Measurements from ENCODE around the gene KRT222.

Gene KRT222

DNA sequence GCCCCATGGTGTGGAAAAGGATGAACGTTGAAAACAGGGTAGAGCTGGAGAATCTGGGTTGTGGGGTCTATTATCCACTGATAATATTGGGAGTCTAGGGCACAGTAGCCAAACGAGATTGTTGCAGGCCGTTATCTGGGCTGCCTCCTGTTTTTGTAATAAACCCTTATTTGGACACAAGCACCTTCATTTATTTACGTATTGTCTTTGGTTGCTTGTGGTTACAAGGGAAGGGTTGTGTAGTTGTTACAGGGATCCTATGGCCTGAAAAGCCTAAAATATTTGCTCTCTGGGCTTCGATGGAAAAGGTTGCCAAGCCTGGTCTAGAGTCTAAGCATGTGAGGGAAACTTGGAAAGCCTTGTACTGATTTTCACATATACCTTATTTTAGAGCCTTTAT lies 13.0 kb downstream of the KRT222 start:
- no peak for DNase-seq

DNA sequence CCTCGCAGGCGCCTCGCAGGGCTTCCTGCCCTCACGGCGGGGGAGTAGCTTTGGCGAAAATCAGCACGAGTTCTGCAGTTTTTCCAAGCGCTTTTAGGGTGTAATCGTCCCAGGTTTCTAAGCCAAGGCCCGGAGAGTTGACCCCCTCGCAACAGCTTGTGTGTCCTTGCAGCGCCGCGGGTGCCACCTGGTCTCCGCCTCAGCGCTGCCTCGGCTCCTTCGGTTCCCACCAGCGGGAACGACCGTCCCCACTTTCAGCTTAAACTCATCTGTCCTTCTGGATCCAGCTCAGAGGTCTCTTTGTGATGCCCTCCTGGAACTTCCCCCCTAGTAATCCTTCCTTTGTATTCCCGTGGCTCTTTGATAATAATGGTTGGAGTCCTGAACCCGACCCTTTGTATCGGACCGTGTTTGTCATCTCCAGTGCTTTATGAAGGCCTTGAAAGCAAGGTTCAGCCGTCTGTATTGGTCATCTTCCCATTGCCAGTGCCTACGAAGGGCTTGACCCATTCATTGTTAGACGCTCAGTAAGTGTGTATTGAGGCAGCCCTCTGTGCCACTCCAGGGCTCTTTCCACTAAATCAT lies 16.5 kb downstream of the KRT222 start:
- DNase-seq = no peak

DNA sequence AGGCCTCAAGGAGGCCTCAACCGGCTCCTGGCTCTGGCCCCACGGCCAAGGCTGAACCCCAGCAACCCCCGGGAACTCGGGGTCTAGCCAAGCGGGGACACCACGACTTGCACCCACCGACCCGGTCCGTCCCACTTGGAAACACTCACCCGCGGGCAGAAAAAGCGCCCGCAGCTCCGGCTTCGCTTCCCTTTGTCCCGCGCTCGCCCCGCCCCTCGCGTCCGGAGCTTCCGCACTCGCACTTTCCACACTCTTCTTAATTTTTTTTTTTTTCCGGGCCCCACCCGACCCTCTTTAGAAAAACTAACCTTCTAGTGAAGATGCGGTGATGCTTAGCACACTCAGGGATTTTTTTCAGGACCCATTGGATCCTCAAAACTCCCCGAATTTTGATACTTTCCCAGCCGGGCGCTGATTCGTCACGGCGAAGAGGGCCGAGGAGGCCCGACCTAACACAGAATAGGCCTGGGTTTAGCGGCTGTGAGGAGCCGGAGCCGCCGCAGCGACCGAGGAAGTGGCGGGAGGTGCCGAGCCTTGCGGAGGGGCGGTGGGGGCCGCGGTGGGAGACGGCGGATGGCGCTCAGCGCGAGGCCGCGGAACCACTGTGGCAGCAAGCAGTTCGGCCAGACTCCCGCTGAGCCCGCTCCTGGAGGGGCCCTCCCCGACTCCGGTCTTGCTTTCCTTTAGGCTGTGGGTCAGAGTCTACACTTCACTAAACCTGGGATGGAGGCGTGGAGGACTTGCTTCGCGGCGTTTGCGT lies 17.2 kb downstream of the KRT222 start, which contains the start of gene SMARCE1:
TSS of gene SMARCE1 (minus strand) at position 195 of the 760 bp plus-strand sequence. CDS start 2,016 bp downstream, outside the sequence.
- peak; percentile 78 for DNase-seq

DNA sequence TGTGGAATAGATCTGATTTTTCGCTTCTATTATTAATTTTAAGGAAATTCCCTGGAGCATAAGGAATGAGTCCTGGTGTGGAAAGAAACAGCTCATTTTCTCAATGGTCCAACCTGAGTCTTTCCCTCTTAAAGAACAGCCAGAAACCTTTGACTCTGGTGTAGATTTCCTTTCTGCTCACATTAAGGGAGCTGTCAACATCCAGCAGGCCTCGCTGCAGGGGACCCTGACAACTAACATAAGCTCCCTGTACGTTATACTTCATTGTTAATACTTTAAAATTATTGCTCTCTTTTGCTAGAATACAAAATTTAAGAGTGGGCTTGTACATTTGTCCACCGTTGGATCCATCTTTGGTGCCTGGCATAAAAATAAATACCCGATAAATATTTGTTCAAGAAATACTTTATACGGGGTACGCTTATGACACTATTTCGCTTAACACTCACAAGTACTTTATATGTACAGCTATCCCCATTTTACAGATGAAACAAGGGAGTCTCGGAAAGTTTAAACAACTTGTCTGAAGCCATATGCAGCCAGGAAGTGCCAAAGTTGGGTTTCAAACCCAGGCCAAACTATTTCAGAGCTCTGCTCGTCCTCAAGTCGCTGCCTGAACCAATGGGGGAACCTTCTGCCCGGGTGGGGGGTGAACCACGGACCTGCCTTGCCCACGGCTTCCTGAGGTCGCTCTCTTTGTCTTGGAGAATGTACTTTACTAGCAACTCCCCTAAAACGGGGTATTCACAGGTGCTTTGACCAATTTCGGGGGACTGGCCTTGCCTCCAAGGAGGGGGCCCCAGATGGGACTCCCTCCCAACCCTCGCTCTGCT lies 18.0 kb downstream of the KRT222 start:
- DNase-seq = peak; percentile 61

DNA sequence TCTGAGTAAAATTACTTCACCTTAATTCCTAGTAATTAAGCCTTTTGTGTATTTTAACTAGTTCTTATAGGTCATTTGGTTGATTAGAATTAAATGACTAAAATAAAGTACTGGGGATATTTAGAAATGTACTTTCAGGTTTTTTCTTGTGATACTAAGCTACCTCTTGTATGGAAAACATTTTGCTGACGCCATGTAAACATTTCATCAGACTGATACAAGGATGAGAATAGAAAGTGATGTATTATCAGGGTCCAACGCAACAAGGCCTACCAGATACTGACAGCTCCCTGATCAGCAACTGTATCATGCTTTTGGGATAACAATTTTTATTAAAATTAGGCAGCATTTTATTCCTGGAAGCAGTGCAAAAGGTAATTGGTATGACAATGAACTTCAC lies 19.0 kb downstream of the KRT222 start:
- no peak for DNase-seq

DNA sequence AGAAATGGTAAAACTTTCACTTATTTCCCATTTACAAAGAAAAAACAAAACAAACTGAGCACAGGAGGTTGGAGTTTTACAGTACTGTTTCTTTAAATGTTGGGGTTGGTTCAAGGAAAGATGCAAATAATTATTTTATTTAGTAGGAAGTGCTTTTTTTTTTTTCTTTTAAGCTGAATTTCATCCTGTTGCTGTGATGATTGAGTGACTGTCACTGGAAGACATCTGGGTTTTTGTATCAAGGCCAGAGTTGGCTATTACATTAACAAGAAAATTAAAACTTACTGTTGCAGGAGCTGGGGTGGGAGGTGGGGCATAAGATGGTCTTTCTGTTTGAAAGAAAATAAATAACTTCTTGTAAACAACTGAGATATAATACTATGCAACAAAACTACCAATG lies 19.7 kb downstream of the KRT222 start:
- no peak for DNase-seq

DNA sequence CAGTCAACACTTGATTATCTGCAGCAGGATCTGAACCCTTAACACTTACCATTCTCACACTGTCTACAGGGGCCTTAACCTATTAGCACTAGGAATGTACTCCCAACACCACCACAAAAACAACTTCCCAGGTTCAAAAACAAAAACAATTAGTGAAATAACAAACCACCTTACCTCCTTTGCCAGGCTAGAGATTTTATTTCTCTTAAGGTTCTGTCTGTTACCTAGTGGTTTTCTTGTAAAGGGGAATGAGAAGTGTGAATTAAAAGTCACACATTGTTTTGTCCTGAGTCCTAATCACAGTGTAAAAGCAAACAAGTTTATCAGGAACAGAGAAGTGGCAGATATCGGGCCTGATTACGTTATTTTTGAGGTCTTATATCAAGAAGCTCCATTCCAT lies 27.0 kb downstream of the KRT222 start:
- no peak for DNase-seq

DNA sequence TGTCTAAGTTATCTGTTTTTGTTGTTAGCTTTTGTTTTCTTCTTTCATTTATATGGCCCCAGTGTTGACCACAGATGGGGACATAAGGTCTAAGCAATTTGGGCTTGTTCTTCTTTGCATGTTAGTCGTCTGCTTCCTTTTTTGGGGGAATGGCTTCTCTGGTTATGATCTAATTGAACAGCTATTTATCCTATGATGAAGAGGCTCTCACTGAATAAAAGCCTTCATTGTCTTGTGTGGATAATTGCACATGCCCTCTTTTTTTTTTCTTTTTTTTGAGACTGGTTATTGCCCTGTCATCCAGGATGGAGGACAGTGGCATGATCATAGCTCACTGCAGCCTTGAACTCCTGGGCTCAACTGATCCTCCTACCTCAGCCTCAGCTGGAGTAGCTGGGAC lies 31.1 kb downstream of the KRT222 start:
- DNase-seq = no peak

DNA sequence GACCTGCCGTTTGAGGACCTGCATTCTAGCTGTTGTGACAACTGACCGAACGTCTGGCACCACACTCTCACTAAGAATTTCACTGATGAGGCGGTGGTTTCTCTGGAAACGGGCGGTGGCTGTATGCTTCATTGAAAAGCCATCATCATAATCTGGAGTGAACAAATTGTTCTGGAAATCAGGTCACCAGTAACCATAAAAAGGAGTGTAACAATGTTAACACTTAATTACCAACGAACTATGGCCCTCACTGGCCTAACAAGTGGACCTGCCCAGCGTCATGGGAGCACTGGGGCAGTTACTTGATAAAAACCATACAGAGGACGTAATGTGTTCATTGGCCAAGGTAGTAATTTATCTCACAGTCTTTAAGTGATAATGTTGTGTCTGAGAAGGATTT lies 32.8 kb downstream of the KRT222 start:
- no peak for DNase-seq

DNA sequence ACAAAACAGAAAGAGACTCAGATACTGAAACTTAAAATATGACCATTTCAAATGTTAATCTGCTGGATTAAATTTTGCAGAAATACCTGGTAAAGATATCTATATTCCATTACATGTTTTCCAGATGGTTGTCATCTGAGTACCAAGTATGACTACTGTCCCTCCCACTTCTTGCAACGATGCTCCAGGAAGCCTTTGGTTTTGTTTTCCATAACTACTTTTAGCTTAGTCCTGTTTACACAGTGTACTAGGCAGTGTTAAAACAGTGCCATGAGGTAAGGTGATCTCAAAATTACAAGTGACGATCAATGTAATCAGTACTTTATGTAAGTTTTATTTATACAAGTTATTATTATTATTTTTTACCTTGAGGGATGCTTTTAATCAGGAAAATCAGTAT lies 35.1 kb downstream of the KRT222 start:
- no peak for DNase-seq

DNA sequence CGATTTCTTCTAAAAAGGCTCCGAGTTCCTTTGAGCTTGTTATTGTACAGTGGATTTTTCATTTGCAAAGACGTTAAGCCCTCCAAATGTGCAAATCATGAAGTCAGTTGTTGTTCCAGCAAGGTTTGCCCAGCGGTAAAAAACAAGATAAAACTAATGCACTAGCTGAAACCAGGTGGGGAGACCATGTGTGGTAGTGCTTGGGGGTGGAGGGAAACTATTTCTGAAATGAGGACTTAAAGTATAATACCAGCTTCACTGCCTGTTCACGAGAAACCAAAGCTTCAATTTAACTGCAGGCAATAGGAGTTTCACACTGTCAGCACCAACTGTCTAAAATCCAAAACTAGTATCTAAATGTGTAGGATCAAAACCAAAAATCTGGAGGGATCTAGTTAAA lies 39.7 kb downstream of the KRT222 start:
- DNase-seq = no peak

DNA sequence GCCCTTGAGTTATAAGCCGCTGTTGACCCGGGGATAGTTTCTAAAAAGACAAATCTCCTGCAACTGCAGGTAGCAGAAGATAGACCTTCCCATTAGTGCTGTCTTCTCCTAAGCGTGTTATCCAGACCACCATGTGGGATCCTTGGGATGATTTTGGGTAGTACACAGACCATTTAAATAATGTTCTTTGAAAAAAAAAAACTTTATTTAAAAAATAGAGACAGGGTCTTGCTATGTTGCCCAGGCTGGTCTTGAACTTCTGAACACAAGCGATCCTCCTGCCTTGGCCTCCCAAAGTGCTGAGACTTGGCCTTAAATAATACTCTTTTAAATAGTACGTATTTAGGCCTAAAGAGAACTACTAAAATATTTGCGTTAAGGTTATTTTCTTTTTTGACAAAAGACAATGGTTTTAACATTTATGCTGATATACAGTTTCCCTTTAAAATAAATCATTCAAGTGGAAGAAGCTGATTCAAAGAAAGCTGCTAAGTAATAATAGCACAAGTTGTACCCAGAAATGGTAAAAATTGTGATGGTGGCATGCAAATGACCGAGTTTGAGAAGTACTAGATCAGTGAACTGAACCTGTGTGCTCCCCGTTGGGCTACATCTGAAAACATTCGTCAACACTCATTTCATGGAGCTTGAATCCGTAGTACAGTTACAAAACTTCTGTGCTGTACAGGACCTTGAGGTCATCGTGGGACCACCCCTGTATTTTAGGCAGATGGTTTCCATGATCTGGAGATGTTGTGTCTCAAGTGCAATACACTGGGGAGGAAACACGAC lies 41.4 kb downstream of the KRT222 start:
- no peak for DNase-seq

DNA sequence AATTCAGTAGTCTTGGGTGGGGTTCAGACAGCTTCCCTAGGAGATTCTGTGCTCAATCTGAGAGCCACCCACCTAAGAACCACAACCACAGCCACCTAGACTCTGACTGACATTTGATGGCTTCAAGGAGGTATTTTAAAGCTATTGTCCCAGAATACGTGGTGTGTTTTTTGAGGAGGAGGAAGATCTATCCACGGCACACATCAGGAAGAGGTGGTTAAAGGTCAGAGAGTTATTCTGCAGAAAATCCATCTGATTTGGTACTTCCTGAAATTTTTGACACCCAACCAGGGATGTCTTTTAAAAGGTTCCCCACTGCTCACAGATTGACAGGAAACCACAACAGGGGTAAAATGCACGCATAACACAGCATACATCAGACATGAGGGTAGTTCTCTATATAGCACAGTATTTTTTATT lies 42.5 kb downstream of the KRT222 start:
- DNase-seq = peak; percentile 30

DNA sequence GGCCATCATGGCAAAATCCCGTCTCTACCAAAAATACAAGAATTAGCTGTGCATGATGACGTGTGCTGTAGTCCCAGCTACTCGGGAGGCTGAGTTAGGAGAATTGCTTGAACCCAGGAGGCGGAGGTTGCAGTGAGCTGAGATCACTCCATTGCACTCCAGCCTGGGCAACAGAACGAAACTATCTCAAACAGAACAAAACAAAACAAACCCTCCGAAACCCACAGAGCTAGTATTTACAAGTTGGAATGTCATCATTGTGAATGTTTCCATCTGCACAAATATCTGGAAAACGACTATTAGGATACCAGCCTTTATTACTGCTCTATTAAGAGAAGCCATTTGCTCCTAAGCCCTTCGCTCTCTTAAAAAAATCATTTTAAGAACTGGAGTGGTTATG lies 43.4 kb downstream of the KRT222 start:
- DNase-seq = no peak

DNA sequence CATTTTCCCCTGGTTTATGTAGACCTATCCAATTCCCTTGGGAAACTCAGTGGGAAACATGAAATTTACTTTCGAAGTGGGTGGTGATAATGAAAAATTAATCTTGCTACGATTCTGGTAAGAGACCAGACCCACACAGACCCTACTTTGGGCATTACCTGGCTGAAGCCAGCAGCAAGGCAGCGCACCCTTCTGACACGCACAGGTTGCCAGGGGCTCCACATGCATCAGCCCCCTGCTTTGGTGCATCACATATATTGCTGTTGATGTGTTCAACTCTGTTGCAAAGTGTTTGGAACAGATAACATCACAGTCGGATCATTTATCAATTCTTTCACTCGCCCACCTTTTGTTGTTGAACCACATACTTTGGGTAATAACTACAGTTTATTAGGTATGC lies 44.0 kb downstream of the KRT222 start:
- DNase-seq = no peak

DNA sequence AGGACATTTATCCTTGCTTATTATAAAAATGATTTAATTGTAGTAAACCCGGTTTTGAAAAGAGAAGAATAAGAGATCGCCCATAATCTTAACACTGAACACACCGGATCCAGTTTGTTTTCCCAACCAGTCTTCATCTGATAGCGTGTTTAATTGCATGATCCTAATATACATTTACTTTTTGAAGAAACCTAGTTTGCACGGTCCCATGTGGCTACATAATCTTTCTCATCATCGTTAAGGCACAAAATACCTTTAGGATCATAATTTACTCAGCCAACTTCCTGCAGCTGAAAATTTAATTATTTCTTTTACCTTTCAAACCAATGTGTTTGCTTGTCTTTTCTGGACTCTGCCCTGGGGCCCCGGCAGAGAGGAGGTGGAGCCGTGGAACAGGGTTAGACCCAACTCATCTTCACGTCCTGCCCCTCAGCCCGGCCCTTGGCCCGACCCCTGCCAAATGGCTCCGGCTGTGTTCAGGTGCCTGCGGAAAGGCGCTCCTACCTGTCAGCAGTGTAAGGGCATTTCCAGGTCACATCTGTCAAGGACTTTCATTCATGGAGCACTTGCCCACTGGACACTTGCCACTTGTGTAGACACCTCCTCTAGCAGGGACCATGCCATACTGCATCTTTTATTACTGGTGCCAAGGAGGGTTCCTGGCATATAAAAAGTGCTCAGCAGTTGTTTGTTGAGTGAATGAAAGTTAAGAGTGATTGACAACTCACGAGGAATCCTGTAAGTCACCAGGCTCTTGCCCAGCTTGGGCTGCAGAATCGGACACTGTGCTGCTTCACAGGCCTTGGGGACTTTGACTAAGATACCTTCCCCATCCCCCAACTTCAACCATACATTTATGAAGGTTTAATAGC lies 46.0 kb downstream of the KRT222 start:
- no peak for DNase-seq

DNA sequence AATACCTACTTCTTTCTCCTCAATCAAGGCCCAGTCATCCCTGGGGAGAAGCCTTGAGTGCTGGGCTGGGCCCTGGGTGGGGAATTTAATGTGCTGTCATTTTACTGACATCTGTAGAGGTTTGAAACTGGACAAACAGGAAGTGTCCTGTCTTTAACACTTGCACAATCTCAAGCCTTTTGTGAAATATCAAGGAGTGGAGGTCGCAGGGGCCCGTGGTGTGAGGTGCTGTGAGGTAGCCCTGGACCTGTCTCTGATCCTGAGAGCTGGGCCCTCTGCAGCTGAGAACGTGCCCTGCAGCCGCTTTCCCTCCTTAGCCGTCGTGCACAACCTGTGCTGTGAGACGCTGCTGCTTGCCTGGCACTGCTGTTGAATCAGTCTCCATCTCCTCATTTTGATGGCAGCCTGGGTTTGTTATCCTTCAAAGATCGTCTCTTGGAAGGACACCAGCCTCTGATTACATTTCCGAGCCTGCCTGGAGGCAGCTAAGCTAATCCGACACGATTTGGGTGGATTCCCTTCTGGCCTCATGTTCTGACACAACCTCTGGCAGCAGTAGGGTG lies 47.2 kb downstream of the KRT222 start:
- DNase-seq = no peak

DNA sequence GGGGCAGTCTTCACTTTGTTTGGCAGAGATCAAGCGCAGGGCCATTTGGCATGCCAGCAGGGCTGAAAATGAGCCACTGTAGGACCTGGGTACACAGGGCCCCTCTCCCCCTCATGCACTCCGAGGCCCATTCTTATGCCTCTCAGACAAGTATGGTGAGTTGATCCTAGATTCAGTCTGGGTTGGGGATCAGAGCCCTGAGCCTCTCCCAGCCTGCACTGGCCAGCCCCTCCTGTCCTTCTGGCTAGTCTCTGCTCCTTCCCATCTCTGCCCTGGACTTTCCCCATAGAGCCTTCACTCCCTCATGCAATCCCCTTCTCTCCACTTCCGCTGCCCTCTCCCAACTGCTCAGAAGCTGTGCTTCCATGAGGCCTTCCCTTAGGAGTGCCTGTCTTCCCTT lies 48.4 kb downstream of the KRT222 start:
- DNase-seq = no peak

DNA sequence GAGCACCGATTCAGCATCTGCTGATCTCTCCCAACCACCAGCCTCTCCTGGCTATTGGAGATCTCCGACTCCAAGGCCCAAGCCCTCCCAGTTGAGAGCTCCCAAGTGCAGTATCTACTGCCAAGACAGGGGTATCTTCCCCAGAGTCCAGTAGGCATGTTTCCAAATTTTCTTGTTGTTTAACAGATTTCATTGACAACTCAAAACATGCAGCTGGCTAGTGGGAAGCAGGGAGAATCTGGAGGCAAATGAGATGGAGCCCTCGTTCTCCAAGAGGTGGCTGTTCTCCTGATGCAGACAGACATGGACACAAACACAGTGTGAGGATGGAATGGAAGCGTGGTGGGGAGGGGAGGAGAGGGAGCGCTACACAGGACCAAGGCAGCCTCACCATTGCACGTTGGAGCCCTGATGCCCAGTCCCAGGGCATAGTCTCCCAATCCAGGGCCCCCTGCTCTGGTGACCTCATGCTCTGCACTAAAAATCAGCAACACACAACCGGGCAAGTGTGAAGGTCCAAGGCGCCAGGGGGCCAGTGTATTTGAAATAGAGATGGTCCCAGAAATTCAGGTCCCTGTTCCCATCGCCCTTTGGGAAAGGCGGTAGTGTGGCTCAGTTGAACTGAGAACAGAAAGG lies 49.0 kb downstream of the KRT222 start:
- no peak for DNase-seq

DNA sequence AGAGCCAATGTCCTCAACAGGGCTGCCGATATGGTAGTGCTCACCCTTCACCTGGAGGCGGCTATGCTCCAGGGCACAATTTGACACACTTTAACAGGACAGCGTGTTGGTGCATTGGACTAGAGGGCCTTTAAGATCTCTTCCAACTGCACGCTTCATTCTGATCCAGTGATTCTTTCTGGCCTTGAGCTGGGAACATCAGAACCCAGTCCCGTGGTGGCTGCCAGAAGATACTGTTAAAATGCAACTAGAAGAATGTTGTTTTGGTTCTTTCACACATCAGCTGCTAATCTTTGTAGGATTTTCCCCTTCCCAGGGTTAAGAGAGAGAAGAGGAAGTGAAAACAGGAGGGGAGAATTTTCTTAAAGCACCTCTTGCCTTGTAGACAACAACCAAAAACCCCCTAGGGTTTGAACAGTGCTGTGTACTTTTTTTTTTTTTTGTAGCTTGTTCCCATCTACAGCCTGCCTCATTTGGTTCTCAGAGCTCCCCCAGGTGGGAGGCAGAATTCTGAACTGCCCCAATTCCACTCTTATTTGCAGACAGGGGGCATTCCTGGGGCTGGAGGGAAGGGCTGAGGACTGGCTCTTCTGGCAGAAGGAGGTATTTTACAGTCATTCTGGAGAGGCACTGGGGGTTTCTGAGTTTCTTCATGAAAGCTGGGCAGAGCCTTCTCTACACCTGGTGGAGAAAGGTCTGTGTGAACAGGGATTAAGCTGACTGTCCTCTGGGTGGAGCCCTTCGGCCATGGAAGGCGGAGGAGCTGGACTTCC lies 49.7 kb downstream of the KRT222 start:
- DNase-seq = peak; percentile 38

Measured in activated CD4-positive, alpha-beta T cell treated with anti-CD3 and anti-CD28 coated beads, Interleukin-10, Interleukin-2, amounts not matched to agents 100 ng/mL and 50 ng/mL, durations not matched to agents 16 hours and 8 hours (primary cell).